ENCODE measurements around the gene MYLK2.

Gene MYLK2

DNA sequence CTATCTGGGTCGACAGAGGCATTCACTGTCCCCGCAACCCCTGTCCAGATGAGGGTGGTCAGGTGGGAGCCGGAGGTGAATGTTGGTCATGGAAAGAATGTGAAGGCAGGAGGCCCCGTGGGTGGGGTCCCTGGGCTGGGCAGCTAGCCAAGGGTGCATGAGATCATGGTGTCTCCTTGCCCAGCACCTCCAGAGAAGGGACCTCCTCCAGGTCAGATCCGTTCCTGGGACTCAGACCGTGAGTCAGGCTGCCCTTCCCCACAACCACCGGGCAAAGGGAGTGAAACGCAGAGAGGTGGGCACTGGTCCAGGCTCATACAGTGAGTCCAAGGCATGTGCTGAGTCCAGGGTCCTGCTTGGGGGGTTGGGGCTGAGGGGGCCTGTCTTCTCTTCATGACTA is 22.8 kb downstream of the MYLK2 start:
- Histone ChIP-seq H3K9ac (no peak overlapping the region), H2AFZ (no peak overlapping the region), H3K27me3 (ENCODE audit: control insufficient read depth, insufficient read depth, low read length) (no peaks in the 10 kb centered on the region), H3K9me3 (ENCODE audit: control insufficient read depth, low read length) (no peaks in the 10 kb centered on the region), H3K4me2 (ENCODE audit: low read length) (no peak overlapping the region), H3K27ac (no peak overlapping the region), H3K4me3 (ENCODE audit: low read depth, low read length) (no peak overlapping the region), H3K36me3 (ENCODE audit: control insufficient read depth, insufficient read depth, low read length) (no peaks in the 10 kb centered on the region), H3K79me2 (no peaks in the 10 kb centered on the region), H3K4me1 (peaks cover 10% of the 10 kb centered on the region)
- TF ChIP-seq, protein P1, sequence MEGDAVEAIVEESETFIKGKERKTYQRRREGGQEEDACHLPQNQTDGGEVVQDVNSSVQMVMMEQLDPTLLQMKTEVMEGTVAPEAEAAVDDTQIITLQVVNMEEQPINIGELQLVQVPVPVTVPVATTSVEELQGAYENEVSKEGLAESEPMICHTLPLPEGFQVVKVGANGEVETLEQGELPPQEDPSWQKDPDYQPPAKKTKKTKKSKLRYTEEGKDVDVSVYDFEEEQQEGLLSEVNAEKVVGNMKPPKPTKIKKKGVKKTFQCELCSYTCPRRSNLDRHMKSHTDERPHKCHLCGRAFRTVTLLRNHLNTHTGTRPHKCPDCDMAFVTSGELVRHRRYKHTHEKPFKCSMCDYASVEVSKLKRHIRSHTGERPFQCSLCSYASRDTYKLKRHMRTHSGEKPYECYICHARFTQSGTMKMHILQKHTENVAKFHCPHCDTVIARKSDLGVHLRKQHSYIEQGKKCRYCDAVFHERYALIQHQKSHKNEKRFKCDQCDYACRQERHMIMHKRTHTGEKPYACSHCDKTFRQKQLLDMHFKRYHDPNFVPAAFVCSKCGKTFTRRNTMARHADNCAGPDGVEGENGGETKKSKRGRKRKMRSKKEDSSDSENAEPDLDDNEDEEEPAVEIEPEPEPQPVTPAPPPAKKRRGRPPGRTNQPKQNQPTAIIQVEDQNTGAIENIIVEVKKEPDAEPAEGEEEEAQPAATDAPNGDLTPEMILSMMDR (IDR thresholded peaks at IDR 0.05): no peak

DNA sequence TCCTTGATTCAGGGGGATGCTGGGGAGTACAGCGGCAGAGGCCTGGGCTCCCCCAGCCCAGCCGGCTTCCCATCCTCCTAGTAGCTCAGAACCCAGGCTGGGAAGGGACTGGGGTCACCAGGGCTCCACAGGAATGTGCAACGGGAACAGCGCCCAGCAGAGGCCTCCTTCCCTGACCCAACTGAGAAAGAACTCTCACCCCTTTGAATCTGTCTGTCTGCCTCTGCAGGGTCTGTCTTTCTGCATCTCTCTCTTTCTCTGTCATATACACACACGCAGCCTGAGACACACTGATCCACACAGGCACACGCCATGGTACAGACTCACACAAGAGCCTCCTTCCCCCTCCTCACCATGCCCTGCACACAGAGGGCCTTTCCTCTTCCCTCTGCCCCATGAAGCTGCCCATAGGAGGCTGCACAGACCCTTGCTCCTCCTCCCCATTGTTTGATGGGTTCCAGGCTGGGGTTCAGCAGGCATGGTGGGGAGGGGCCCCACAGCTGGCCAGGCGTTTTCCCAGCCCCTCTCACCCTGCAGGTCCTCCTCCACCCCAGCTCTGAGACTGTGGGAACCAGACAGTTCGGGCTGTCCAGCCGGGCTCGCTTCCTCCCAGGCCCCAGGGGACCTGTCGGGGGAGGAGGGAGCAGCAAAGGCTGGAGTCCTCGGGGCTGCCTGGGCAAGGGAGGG is 23.5 kb downstream of the MYLK2 start:
- Histone ChIP-seq H3K4me2 (ENCODE audit: low read length) (no peak overlapping the region), H3K79me2 (no peaks in the 10 kb centered on the region), H3K9ac (no peak overlapping the region), H3K27me3 (ENCODE audit: control insufficient read depth, insufficient read depth, low read length) (no peaks in the 10 kb centered on the region), H3K36me3 (ENCODE audit: control insufficient read depth, insufficient read depth, low read length) (no peaks in the 10 kb centered on the region), H3K27ac (no peak overlapping the region), H3K4me3 (ENCODE audit: low read depth, low read length) (no peak overlapping the region), H3K9me3 (ENCODE audit: control insufficient read depth, low read length) (no peaks in the 10 kb centered on the region), H2AFZ (no peak overlapping the region), H3K4me1 (peaks cover 10% of the 10 kb centered on the region)
- TF ChIP-seq, protein P1 (IDR thresholded peaks at IDR 0.05): no peak

DNA sequence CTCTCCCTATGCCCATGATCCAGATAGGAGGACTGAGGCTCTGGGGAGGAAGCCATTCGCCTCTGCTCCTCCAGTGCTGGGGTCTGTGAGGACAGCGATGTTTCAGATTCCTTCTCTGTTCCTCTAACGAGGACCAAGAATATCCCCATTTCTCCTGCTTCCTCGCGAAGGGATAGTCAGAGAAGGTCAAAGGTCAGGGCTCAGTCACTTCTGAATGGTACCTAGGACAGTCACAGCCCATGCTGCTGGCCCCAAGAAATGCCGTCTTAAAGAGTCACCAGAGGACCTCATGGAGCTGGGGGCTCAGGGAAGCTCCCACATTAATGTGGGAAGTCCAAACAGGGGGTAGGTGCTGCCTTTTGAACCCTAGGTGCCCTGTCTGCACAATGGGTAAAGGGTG is 24.1 kb downstream of the MYLK2 start:
- no peak overlapping the region for H3K27ac ChIP-seq
- no peaks in the 10 kb centered on the region for H3K36me3 ChIP-seq (ENCODE audit: control insufficient read depth, insufficient read depth, low read length)
- H3K79me2 ChIP-seq: no peaks in the 10 kb centered on the region
- no peak overlapping the region for H2AFZ ChIP-seq
- H3K9me3 ChIP-seq (ENCODE audit: control insufficient read depth, low read length): no peaks in the 10 kb centered on the region
- H3K4me1 ChIP-seq: peaks cover 6% of the 10 kb centered on the region
- H3K4me2 ChIP-seq (ENCODE audit: low read length): no peak overlapping the region
- H3K27me3 ChIP-seq (ENCODE audit: control insufficient read depth, insufficient read depth, low read length): no peaks in the 10 kb centered on the region
- H3K9ac ChIP-seq: no peak overlapping the region
- TF ChIP-seq, protein P1 (IDR thresholded peaks at IDR 0.05): no peak
- no peak overlapping the region for H3K4me3 ChIP-seq (ENCODE audit: low read depth, low read length)

DNA sequence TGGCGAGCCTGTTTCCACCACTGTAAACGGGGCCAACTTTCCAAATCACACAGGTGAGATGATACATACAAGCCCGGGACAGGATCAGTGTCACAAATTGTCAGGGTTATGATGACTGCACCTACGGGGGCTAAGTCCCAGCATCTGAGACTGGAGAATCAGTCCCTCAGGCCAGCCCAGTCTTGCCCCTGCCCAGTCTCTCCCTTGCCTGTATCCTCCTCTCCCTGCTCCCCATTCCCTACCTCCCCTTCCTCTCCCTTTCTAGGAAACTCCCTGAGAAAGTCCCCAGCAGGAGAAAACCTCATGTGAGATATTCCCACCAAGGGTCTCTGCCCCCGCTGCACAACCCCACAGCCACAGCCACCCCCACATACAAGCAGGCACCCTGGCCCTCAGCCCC is 24.7 kb downstream of the MYLK2 start:
- no peaks in the 10 kb centered on the region for H3K27me3 ChIP-seq (ENCODE audit: control insufficient read depth, insufficient read depth, low read length)
- H3K4me3 ChIP-seq (ENCODE audit: low read depth, low read length): no peak overlapping the region
- no peaks in the 10 kb centered on the region for H3K9me3 ChIP-seq (ENCODE audit: control insufficient read depth, low read length)
- no peaks in the 10 kb centered on the region for H3K36me3 ChIP-seq (ENCODE audit: control insufficient read depth, insufficient read depth, low read length)
- no peak overlapping the region for H3K9ac ChIP-seq
- H2AFZ ChIP-seq: no peak overlapping the region
- peaks cover 2% of the 10 kb centered on the region for H3K4me1 ChIP-seq
- no peak overlapping the region for H3K4me2 ChIP-seq (ENCODE audit: low read length)
- TF ChIP-seq, protein P1 (IDR thresholded peaks at IDR 0.05): no peak
- H3K79me2 ChIP-seq: no peaks in the 10 kb centered on the region
- no peak overlapping the region for H3K27ac ChIP-seq

DNA sequence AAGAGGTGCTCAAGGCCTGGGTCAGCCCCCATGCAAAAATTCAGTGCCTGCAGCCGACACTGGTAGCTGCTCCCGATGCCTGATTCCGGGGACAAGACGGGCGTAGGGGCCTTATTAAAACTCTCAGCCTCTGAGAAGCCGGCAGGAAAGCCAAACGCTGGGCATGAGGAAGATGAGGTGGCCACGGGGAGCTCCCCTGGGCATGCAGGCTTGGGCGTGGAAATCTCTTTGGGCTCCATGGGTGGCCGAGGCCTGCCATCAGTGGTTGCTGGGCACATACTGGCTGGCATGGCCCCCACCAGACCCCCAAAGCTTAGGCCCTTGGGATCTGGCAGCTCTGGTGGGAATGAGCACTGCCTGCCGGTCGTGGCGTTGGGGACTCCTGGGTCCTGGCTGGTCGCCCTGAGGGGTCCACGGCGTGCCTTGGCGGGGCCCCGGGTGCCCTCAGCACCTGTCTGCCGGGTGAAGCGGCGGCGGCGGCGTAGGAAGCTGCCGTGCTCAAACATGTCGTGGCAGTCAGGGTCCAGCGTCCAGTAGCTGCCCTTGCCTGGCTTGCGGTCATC is 25.7 kb downstream of the MYLK2 start:
- Histone ChIP-seq H3K27me3 (ENCODE audit: control insufficient read depth, insufficient read depth, low read length) (no peaks in the 10 kb centered on the region), H3K27ac (no peak overlapping the region), H2AFZ (no peak overlapping the region), H3K79me2 (no peaks in the 10 kb centered on the region), H3K9ac (no peak overlapping the region), H3K4me1 (peaks cover 3% of the 10 kb centered on the region), H3K9me3 (ENCODE audit: control insufficient read depth, low read length) (no peaks in the 10 kb centered on the region), H3K4me2 (ENCODE audit: low read length) (no peak overlapping the region), H3K36me3 (ENCODE audit: control insufficient read depth, insufficient read depth, low read length) (no peaks in the 10 kb centered on the region), H3K4me3 (ENCODE audit: low read depth, low read length) (no peak overlapping the region)
- TF ChIP-seq, protein P1 (IDR thresholded peaks at IDR 0.05): no peak
